ENCODE results near the gene CREB1.
A peak's percentile ranks its signal among the peaks of the same experiment; 100 is the strongest.

CREB1 gene

GRCh38 chr2:207503234-207503633 lies 26.5 kb upstream of the CREB1 start:
- peak in 4 of 56 donors; percentile 7 to 15 (median 12) for DNase-seq

DNA sequence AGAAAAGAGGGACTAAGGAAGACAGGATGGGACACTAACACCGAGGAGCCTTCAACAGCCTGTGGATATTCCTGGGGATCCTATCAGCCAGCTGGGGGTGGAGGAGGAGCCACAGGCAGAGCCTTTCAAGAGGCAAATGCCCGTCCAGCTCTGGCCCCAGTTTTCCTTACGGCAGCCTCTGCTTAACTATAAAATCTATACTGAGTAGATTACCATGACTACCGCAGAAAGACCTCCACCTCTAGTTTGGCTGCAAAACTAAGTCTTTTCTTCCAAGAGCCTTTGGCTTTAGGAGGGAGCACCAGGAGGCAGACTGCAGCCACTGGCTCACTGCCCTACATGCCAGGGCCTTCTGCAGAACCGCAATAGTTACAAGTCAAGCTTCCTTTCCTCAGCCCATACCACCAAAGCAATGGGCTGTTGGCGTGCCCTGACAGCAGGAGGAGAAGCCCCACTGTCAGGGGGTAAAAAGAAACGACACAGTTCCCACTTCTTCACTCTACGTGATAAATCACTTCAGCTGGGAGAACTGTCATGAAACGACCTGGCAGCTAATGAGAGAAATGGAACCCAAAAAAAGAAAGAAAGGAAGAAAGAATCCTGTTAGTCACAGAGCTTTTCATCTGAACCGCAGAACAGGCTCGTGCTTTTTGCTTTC lies 25.1 kb upstream of the CREB1 start:
- DNase-seq, result peak in 9 of 56 donors; percentile 3 to 50 (median 27)

GRCh38 chr2:207505171-207505570 lies 24.6 kb upstream of the CREB1 start:
- DNase-seq, result no peak

- DNase-seq, result no peak
Observed at GRCh38 chr2:207505728-207506127, 24.0 kb upstream of the CREB1 start.

DNA sequence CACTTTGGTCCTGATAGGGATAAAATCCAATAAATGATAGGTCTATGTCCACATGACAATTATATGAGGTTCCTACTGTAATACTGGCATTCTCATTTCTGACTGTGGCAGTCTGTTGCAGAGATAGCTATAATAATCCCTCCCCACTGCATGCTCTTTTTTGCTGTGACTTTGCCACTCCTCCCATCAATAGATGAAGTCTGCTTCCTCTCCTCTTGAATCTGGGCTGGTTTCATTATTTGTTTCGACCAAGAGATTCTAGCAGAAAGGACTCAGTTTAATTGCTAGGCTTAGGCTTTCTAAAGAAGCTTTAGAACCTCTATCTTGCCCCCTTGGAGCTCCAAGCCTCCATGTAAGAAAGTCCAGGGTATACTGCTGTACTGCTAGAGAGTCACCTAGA lies 23.3 kb upstream of the CREB1 start:
- no peak for DNase-seq

DNA sequence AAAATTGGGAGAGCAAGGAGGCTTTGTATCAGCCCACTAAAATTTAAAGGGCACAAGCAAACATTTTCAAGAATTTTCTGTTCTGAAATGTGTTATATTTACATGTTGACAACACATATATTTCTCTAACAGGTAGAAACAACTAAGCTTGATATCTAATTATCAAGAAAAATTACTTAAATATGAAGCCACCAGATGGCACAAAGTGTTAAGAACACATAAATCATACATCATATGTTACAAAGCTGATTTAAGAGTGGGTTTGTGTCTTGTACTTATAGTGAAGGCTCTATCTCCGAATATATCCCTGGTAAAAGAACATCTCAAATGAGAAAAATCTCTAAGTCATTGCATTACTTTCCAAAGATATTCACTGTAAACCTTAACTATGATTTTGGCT lies 19.6 kb upstream of the CREB1 start:
- DNase-seq, result no peak

GRCh38 chr2:207511851-207512250 lies 17.9 kb upstream of the CREB1 start:
- DNase-seq, result no peak

DNA sequence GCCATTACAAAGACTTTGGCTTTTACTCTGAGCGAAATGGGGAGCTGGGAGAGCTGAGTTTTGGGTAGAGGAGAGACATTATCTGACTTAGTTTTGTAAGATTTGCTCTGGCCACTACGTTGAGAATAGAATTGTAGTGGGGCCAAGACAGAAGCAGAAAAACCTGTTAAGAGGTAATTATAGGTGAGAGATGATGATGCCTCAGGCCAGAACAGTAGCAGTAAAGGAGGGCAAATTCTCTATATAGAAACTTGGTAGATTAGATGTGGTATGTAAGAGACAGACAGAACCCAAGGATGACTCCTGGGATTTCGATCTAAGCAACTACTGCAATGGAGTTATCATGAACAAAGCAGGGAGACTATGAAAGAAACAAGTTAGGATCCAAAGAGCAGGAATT lies 17.4 kb upstream of the CREB1 start:
- no peak for DNase-seq

DNA sequence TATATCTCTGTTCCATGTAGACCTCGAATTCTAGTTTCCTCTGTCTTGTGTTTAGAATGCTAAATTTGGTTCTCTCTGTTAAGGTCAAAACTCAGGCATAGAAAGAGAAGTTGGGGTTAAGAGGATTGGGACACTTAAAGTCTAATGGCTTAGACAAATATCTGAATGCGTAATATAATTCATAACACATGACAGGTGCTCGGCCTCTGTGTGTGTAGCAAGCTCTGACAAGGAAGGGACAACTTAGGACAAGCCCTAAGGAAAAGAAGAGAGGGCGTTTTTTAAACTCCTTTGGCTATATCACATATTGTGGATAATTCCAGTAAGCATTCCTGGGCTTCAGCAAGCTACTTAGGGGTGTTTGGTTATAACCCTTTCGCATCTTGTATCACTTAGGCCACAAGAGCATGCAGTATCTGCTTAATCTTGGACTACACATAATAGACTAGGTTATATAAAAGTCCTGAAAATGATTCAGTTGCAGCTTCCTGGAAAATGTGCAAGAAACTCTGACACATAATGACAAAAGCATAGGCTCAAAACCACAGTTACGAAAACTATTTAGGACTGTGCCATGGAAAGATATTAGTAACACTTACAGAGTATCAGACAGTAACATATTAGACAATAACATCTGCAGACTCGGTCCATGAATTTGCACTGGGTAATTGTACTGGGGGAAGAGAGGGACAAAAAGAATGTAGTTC lies 16.1 kb upstream of the CREB1 start:
- no peak for DNase-seq

DNA sequence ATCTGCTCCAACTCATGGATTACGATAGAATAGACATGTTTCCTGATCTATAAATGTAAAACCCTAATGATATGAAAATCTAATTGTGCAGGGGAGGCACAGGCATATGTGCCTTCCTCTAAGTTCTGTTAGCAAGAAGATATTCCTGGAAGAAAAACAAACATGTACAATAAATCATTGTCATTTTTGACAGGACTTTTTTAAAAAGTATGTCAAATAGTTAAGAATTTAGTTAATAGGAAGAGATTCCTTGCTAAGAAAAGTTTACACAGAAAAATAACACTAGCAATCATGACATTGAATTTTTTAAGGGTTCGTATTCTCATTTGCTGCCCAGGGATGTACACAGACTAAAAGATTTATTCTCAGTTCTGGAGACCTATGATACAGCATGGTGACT lies 15.3 kb upstream of the CREB1 start:
- DNase-seq, result no peak

- no peak for DNase-seq
Observed at GRCh38 chr2:207515671-207516070, 14.1 kb upstream of the CREB1 start.

- DNase-seq, result no peak
Observed at GRCh38 chr2:207516206-207516605, 13.6 kb upstream of the CREB1 start.

GRCh38 chr2:207523005-207523404 lies 6.8 kb upstream of the CREB1 start:
- DNase-seq, result no peak

DNA sequence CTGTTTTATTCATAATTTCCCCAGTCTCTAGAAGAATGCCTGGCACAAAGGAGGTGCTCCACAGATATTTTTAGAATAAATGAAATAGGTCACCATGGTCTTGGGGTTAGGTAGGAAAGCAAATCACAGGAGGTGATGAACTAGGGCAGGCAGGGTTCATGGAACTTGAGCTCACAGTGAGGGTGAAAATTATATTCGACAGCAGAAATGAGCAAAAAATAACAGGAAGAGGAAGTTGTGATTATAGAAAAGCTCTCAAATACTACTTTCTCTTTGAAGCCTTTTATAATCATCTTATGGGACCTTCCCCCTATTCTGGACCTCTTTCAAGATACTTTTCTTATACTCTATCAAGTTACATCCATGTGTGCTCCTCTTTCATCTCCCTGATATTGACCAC lies 4.5 kb upstream of the CREB1 start:
- DNase-seq, result no peak

GRCh38 chr2:207528980-207529329 lies 807 bp upstream of the CREB1 start:
- DNase-seq, result peak in 9 of 56 donors; percentile 3 to 47 (median 37)

- DNase-seq, result peak in 32 of 56 donors; percentile 7 to 54 (median 20)
Observed at GRCh38 chr2:207530160-207531031, 634 bp downstream of the CREB1 start.

DNA sequence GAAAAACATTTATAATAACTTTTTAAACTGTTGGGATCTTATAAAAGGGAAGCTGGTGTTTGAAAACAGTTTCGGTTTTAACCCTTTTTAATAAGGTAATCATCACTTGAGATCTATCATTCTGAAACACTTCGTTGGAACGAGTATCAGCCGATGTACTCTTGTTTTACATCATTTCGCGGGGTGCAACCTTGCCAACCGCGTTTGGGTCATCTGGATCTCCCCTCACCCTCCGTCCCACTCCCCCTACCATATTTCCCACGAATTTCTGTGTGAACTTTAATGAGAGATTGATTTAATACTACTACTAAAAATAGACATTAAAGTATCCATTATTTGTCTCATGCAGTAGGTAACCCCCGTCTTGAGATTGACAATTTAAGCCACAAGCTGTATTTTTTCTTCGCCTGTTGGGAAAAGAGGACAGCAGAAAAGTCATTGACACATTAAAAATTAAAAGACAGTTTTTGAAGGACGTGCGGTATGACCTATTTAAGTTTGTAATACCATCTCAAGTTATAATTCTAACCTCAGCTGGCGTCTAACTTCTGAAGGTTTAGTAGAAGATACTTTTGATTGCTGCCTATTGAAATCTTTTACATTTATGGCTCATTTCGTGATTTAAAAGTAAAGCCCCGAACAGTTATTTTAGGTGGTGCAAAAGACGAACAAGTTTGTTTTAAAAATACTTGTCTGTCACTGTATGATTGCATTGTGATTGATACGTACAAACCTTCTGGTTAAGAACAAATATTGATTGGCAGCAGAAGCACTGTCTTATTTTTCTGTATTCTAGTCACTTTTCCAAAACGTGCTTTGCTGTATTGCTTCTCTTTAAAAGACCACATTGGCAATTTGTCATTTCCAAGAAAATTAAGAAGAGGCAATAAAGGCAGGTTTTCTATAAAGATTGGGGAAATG lies 1.5 kb downstream of the CREB1 start:
- DNase-seq, result no peak

DNA sequence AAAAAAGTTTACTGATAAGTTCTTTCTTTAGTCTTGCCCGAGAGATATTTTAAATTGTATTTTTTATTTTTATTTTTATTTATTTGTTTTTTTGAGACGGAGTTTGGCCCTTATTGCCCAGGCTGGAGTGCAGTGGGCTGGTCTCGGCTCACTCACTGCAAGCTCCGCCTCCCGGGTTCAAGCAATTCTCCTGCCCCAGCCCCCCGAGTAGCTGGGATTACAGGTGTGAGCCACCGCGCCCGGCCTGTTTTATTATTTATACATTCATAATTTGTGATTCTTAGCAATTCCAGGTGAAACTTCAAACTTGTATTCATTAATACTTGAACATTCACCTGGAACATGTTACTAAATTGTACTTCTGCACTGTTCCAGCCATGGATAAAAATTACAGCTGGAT lies 2.9 kb downstream of the CREB1 start:
- DNase-seq, result no peak

- DNase-seq, result no peak
Observed at GRCh38 chr2:207533461-207534008, 3.8 kb downstream of the CREB1 start.

DNA sequence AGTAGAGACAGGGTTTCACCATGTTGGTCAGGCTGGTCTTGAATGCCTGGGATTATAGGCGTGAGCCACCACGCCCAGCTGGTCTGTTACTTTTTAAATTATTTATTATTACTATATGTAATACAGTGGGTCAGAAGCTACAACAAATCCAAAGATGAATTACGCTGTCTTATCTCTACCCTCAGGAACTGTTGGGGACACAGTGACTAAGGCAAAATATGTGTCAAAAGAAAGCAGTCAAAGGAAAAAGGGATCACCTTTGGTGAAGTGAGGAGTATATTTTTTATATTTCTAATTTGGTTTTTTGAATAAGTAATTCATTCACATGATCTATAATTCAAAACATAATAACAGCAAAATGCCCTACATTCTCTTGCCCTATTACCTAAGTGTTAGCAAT lies 4.7 kb downstream of the CREB1 start:
- DNase-seq, result no peak

GRCh38 chr2:207539470-207539869 lies 9.7 kb downstream of the CREB1 start:
- DNase-seq, result no peak

All from amygdala (tissue), 56 donors.